HG02885 (cell line): ENCODE data around the gene GNG8.

Experiments used
- ATAC-seq: cut with Tn5 transposase; IDR thresholded peaks from one replicate; pipeline ENCODE4 v1.9.1; 2021; ENCODE audit warnings: mild to moderate bottlenecking; ENCODE audit not compliant: unreplicated experiment, poor library complexity

GNG8 gene

GRCh38 chr19:46635920-46636761 lies at the start of gene GNG8:
Gene GNG8 (minus strand): TSS chr19:46636202. CDS start chr19:46634682, 1,520 bp downstream.
- no peak for ATAC-seq

GRCh38 chr19:46685189-46685588 lies 49.2 kb upstream of the GNG8 start:
- ATAC-seq: no peak

GRCh38 chr19:46678110-46678732 lies 42.2 kb upstream of the GNG8 start:
- no peak for ATAC-seq

- ATAC-seq: no peak
These were observed 38.6 kb upstream of the GNG8 start for GRCh38 chr19:46674416-46675178.

GRCh38 chr19:46670813-46671212 lies 34.8 kb upstream of the GNG8 start:
- no peak for ATAC-seq

GRCh38 chr19:46668662-46669061 lies 32.7 kb upstream of the GNG8 start:
- no peak for ATAC-seq

- no peak for ATAC-seq
These were observed 29.1 kb upstream of the GNG8 start for GRCh38 chr19:46665072-46665471.

GRCh38 chr19:46661735-46662592 lies 26.0 kb upstream of the GNG8 start:
- no peak for ATAC-seq

- ATAC-seq: peak; percentile 91
These were observed 25.2 kb upstream of the GNG8 start, which contains the start of gene DACT3 for GRCh38 chr19:46661020-46661731. Gene DACT3 (minus strand): TSS chr19:46661182. CDS start chr19:46661064, 118 bp downstream.

- ATAC-seq: no peak
These were observed 24.6 kb upstream of the GNG8 start for GRCh38 chr19:46660551-46661019.

- ATAC-seq: no peak
These were observed 24.1 kb upstream of the GNG8 start for GRCh38 chr19:46660008-46660517.

- no peak for ATAC-seq
These were observed 23.4 kb upstream of the GNG8 start for GRCh38 chr19:46659151-46660007.

- ATAC-seq: no peak
These were observed 20.5 kb upstream of the GNG8 start for GRCh38 chr19:46656541-46656940.

GRCh38 chr19:46654621-46655152 lies 18.7 kb upstream of the GNG8 start:
- no peak for ATAC-seq

GRCh38 chr19:46650445-46650844 lies 14.4 kb upstream of the GNG8 start:
- no peak for ATAC-seq

GRCh38 chr19:46648961-46649960 lies 13.3 kb upstream of the GNG8 start:
- no peak for ATAC-seq
